GM19351 (cell line): ENCODE data around the gene WNT9B.
A peak's percentile ranks its signal among the peaks of the same experiment; 100 is the strongest.
"Not testable (repeated sequence)": the region's sequence is repeated elsewhere in the genome, so short reads cannot be mapped to it uniquely, and the experiment has no call there.

Experiments used
- ATAC-seq: cut with Tn5 transposase; IDR thresholded peaks from one replicate; pipeline ENCODE4 v1.9.1; 2021; ENCODE audit warnings: mild to moderate bottlenecking, moderate library complexity; ENCODE audit not compliant: unreplicated experiment

WNT9B gene

GRCh38 chr17:46903762-46904672 is 52.6 kb downstream of the WNT9B start:
- ATAC-seq, result no peak

DNA sequence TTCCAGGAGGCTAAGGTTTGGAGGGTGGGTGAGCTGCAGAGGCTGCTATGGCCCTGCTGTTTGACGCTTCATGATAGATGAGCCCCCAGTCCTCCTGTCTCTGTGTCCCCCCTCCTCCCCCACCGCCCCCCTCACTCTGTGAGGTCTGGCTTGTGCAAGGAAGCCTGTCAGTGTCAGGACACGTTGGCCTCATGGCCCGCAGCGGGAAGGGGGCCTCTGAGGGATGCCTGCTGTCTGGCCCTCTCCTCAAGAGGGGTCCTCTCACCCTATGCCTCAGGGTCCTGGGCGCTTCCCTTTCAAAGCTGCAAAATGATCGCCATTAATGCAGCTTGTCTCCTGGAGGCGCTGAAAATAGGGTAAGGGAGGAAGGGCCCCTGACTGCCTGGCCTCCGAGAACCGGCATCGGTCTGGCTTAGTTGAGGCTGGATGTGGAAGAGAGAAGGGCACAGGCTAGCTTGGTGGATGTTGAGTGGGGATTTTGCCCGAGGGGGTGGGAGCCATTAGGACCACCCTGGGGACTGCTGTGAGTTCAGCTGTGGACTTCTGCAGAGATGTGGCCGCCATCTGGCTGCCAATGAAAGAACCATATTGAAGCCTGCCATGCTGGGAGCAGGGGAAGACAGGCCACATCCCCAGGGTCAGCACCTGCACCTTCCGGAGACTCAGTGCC is 56.8 kb downstream of the WNT9B start:
- no peak for ATAC-seq

- no peak for ATAC-seq
These were observed 59.0 kb downstream of the WNT9B start for GRCh38 chr17:46910179-46910927.

GRCh38 chr17:46911311-46911710 is 59.9 kb downstream of the WNT9B start:
- ATAC-seq, result no peak

GRCh38 chr17:46915596-46915995 is 64.2 kb downstream of the WNT9B start:
- ATAC-seq, result no peak

- no peak for ATAC-seq
These were observed 64.8 kb downstream of the WNT9B start for GRCh38 chr17:46916211-46916610.

- ATAC-seq, result no peak
These were observed 65.2 kb downstream of the WNT9B start for GRCh38 chr17:46916623-46917022.

DNA sequence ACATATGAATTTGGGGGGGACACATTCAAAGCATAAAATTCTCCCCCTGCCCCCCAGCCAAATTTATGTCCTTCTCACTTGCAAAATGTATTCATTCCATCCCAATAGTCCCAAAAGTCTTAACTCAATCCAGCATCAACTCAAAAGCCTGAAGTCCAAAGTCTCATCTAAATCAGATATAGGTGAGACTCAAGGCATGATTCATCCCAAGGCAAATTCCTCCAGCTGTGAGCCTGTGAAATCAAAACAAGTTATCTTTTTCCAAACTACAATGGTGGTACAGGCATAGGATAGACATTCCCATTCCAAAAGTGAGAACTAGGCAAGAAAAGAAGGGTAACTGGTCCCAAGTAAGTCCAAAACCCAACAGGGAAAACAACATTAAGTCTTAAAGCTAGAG is 65.7 kb downstream of the WNT9B start:
- ATAC-seq, result no peak

DNA sequence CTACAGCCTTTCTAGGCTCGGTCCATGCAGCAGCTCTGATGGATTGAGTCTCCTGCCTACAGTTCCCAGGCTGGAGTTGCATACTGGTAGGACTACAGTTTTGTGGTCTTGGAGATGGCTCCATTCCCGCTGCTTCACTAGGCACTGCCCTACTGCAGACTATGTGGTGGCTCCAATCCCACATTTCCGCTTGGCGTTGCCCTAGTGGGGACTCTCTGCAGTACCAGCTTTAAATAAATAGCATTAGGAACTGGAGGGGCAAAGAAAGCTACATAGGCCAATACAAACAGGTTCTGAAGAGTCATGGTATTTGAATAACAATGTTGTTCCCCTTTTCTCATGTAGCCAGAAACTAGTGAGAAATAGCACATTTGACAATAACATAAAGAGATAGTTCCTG is 66.1 kb downstream of the WNT9B start:
- no peak for ATAC-seq

- not testable (repeated sequence) for ATAC-seq
These were observed 70.6 kb downstream of the WNT9B start for GRCh38 chr17:46921962-46922361.

- no peak for ATAC-seq
These were observed 71.1 kb downstream of the WNT9B start for GRCh38 chr17:46922487-46922803.

GRCh38 chr17:46922804-46923635 is 71.6 kb downstream of the WNT9B start, which contains the start of gene GOSR2:
TSS of gene GOSR2 (plus strand) at chr17:46923160. CDS start at chr17:46923193, 33 bp downstream.
- peak; percentile 86 for ATAC-seq

GRCh38 chr17:46925185-46925868 is 73.9 kb downstream of the WNT9B start:
- ATAC-seq, result no peak

GRCh38 chr17:46928467-46929261 is 77.3 kb downstream of the WNT9B start:
- ATAC-seq, result no peak

- ATAC-seq, result no peak
These were observed 78.0 kb downstream of the WNT9B start for GRCh38 chr17:46929413-46929812.

DNA sequence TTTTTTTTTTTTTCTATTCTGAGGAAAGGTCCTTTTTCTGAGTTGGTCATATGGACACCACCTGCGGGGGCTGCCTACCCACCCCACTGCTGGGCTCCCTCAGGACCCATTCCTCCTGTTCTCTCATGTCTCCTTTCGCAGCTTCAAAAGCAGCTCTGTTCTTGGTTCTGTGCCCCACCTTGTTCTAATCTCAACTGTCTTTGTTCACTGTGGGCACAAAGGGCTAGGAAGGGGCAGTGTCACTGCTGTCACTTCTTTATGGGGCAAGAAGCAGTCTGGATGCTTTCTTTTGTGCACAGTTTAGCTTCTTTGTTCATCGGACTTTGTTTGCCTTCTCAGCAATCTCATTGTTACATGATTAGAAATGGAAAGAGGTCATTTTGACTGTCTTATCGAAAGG is 78.7 kb downstream of the WNT9B start:
- ATAC-seq, result no peak

DNA sequence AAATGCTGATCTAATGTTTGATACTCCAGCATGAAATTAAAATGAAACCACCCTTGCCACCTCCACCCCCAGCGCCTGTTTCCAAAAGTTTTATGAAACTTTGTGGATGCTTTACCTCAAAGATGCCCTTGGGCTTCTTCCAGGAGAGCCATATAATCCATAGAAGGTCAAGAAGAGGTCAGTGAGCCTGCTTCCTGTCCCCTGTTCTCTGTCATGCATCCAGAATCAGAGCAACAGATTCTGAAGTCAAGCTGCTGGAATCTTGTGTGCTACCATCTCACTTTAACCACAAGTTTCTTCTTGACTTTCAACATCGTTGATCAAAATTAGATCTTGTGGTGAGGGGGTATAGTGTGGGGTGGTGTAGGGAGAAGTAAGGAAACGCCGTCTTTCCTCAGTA is 80.2 kb downstream of the WNT9B start:
- no peak for ATAC-seq

GRCh38 chr17:46935658-46936266 is 84.4 kb downstream of the WNT9B start:
- no peak for ATAC-seq
